ENCODE results near the gene NHLRC4. TPM values are rescaled to one million over a fixed set of nuclear protein-coding genes. Genes with fewer than 3 reads are reported as not detected.

NHLRC4 gene
- total RNA-seq, 2 experiments from 2014 or later: 0.54 to 0.76 TPM

GRCh38 chr16:578232-578869 is 11.5 kb downstream of the NHLRC4 start:
- Mint-ChIP-seq H3K9me3 (no peaks in the 10 kb centered on the region), H3K27me3 (no peaks in the 10 kb centered on the region), H3K4me1 (peaks cover 2% of the 10 kb centered on the region), H3K4me3 (no peak overlapping the region), H3K36me3 (no peaks in the 10 kb centered on the region), H3K27ac (no peak overlapping the region)
- no peak for DNase-seq

- Mint-ChIP-seq H3K27me3 (no peaks in the 10 kb centered on the region), H3K4me1 (peaks cover 2% of the 10 kb centered on the region), H3K4me3 (no peak overlapping the region), H3K27ac (no peak overlapping the region), H3K9me3 (no peaks in the 10 kb centered on the region), H3K36me3 (no peaks in the 10 kb centered on the region)
- peak; percentile 80 for DNase-seq
Measured at GRCh38 chr16:578870-579405, 12.1 kb downstream of the NHLRC4 start.

DNA sequence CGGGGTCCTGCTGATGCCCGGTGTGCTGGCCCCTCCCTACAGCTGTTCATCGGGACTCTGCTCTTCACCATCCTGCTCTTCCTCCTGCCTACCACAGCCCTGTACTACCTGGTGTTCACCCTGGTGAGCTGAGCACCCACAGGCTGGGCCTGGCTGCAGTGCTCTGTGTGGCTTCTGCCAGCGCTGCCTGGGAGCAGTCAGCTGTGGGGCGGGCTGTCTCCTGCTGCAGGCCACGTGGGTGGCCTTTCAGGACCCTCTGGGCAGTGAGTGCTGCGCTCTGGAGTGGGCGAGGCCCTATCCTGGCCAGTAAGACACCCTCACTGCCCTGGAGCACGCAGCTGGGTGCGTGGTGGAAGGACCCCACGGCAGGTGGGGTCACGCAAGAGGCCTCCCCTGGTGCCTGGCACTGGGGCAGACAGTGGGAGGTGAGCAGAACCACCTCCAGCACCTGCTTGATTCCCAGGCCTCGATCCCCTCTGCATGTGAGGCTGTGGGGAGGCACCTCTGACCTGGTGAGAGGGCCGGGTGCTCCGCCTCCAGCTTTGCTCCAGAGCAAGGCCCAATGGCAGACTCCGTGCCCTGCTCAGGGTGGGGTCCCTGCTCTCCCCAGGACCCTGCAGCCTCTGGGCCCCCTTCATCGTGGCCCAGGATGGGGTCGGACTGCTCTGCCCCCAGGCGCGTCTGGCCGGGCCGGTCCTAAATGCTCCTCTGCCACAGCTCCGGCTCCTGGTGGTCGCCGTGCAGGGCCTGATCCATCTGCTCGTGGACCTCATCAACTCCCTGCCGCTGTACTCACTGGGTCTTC is 13.5 kb downstream of the NHLRC4 start:
- Mint-ChIP-seq H3K36me3 (no peaks in the 10 kb centered on the region), H3K4me1 (peaks cover 2% of the 10 kb centered on the region), H3K27me3 (no peaks in the 10 kb centered on the region), H3K9me3 (no peaks in the 10 kb centered on the region), H3K4me3 (no peak overlapping the region), H3K27ac (no peak overlapping the region)
- DNase-seq: no peak

- H3K4me1 Mint-ChIP-seq: peaks cover 4% of the 10 kb centered on the region
- no peaks in the 10 kb centered on the region for H3K36me3 Mint-ChIP-seq
- no peaks in the 10 kb centered on the region for H3K9me3 Mint-ChIP-seq
- no peak for DNase-seq
- H3K27me3 Mint-ChIP-seq: peaks cover 6% of the 10 kb centered on the region
- no peak overlapping the region for H3K27ac Mint-ChIP-seq
- no peak overlapping the region for H3K4me3 Mint-ChIP-seq
Measured at GRCh38 chr16:580946-581498, 14.2 kb downstream of the NHLRC4 start.

DNA sequence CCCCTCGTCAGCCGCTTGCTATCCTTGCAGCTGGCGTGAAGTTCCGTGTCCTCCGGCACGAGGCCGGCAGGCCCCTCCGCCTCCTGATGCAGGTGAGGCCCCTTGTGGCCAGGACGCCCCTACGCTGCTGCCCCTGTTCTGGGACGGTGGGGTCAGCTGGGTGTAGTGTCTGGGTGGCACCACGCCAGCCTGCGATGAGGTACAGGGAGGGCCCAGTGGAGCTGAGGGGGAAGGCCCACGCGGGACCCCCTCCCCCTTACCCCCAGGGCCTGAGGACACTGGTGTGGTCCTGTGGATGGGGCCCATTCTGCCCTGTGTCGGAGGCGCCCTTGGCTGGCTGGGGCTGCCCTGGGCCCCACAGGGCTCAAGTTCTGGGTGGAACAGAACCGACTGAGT is 15.4 kb downstream of the NHLRC4 start:
- H3K4me3 Mint-ChIP-seq: no peak overlapping the region
- no peaks in the 10 kb centered on the region for H3K9me3 Mint-ChIP-seq
- no peak overlapping the region for H3K27ac Mint-ChIP-seq
- H3K27me3 Mint-ChIP-seq: peaks cover 7% of the 10 kb centered on the region
- DNase-seq: no peak
- peaks cover 7% of the 10 kb centered on the region for H3K4me1 Mint-ChIP-seq
- H3K36me3 Mint-ChIP-seq: no peaks in the 10 kb centered on the region

DNA sequence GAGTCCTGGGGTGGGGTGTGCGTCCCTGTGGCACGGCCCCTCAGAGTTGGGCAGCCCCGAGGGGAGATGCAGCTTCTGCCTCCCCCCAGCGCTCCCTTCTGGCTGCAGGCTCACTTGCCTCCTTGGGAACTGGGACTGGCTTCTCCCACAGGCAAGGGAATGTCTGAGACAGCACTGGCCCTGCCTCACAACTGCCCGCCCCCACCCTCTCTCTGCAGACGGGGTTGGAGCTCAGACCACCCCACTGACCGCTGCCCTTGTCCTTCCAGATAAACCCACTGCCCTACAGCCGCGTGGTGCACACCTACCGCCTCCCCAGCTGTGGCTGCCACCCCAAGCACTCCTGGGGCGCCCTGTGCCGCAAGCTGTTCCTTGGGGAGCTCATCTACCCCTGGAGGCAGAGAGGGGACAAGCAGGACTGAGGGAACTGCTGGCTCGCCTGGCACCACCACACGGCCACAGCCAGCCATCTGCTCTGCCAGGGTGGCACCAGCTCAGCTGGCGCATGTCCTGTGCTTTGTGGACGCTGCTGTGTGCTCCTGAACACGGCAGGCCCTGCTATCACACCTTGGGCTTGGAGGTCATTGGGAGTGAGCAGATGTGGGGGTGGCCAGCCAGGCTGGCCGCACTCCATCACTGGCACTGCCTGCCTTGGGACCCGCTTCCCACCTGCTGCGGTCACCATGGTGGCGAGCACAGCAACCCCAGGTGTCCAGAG is 16.0 kb downstream of the NHLRC4 start:
- Mint-ChIP-seq H3K4me3 (no peak overlapping the region), H3K9me3 (no peaks in the 10 kb centered on the region)
- DNase-seq: no peak

GRCh38 chr16:583470-583814 is 16.6 kb downstream of the NHLRC4 start:
- Mint-ChIP-seq H3K27ac (no peak overlapping the region), H3K36me3 (peaks cover 10% of the 10 kb centered on the region), H3K4me3 (no peak overlapping the region), H3K4me1 (peaks cover 10% of the 10 kb centered on the region), H3K9me3 (no peaks in the 10 kb centered on the region), H3K27me3 (peaks cover 7% of the 10 kb centered on the region)
- no peak for DNase-seq

More for the DNA sequence above, 16.0 kb downstream of the NHLRC4 start:
- Mint-ChIP-seq H3K27ac (no peak overlapping the region), H3K36me3 (peaks cover 3% of the 10 kb centered on the region), H3K4me1 (peaks cover 10% of the 10 kb centered on the region), H3K27me3 (peaks cover 7% of the 10 kb centered on the region)

- Mint-ChIP-seq H3K9me3 (no peaks in the 10 kb centered on the region), H3K4me1 (peaks cover 10% of the 10 kb centered on the region), H3K4me3 (no peak overlapping the region), H3K36me3 (peaks cover 11% of the 10 kb centered on the region), H3K27ac (no peak overlapping the region), H3K27me3 (peaks cover 7% of the 10 kb centered on the region)
- DNase-seq: no peak
Measured at GRCh38 chr16:583815-584591, 17.2 kb downstream of the NHLRC4 start.

DNA sequence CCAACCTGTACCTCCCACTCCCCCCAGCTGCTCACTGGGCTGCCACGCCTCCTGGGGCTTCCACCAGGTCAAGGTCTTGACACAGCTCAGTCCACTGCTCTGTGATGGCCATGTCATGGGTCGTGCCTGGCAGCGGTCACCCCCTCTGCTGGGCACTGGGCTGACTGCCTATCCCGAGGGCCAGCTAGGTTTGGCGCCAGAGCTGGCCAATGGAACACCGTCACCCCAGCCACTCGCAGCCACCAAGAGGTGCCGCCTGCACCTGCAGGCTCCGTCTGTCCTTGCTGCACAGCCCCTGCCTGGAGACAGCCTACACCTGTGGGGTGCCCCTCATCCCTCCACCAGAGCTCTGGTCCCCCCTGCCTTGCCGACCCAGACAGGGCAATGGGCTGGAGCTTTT is 18.5 kb downstream of the NHLRC4 start:
- Mint-ChIP-seq H3K36me3 (peaks cover 11% of the 10 kb centered on the region), H3K27ac (no peak overlapping the region), H3K9me3 (no peaks in the 10 kb centered on the region), H3K27me3 (peaks cover 7% of the 10 kb centered on the region), H3K4me3 (no peak overlapping the region), H3K4me1 (peaks cover 8% of the 10 kb centered on the region)
- no peak for DNase-seq

GRCh38 chr16:586047-586644 is 19.3 kb downstream of the NHLRC4 start:
- Mint-ChIP-seq H3K4me1 (peaks cover 15% of the 10 kb centered on the region), H3K9me3 (no peaks in the 10 kb centered on the region), H3K27ac (no peak overlapping the region), H3K4me3 (peak overlapping the region; percentile 48), H3K27me3 (peaks cover 7% of the 10 kb centered on the region), H3K36me3 (peaks cover 11% of the 10 kb centered on the region)
- DNase-seq: no peak

GRCh38 chr16:586645-587590 is 20.1 kb downstream of the NHLRC4 start:
- peak overlapping the region; percentile 97 for H3K27ac Mint-ChIP-seq
- H3K27me3 Mint-ChIP-seq: peaks cover 7% of the 10 kb centered on the region
- no peak for DNase-seq
- H3K4me1 Mint-ChIP-seq: peaks cover 16% of the 10 kb centered on the region
- H3K9me3 Mint-ChIP-seq: no peaks in the 10 kb centered on the region
- H3K4me3 Mint-ChIP-seq: peak overlapping the region; percentile 93
- H3K36me3 Mint-ChIP-seq: peaks cover 11% of the 10 kb centered on the region

DNA sequence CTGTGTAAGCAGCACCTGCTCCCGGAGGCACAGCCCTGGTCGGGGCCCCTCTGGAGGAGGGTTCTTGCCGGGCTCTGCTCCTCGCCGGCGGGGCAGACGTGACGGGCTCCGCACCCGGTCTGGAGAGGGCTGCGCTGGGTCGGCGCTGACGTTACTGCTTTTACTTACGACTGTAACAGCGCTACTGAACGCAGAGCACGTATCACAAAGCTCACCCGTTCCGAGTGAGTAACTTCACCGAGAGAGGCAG is 21.8 kb downstream of the NHLRC4 start:
- peak; percentile 73 for DNase-seq
- Mint-ChIP-seq H3K4me3 (peak overlapping the region; percentile 93), H3K36me3 (peaks cover 11% of the 10 kb centered on the region), H3K9me3 (no peaks in the 10 kb centered on the region), H3K27me3 (peaks cover 7% of the 10 kb centered on the region), H3K4me1 (peaks cover 23% of the 10 kb centered on the region), H3K27ac (peak overlapping the region; percentile 97)

GRCh38 chr16:588889-589657 is 22.3 kb downstream of the NHLRC4 start:
- Mint-ChIP-seq H3K27ac (peak overlapping the region; percentile 97), H3K27me3 (peaks cover 7% of the 10 kb centered on the region), H3K9me3 (no peaks in the 10 kb centered on the region), H3K36me3 (peaks cover 11% of the 10 kb centered on the region), H3K4me3 (peak overlapping the region; percentile 98), H3K4me1 (peaks cover 25% of the 10 kb centered on the region)
- peak; percentile 97 for DNase-seq

Measured in activated naive CD8-positive, alpha-beta T cell treated with anti-CD3 and anti-CD28 coated beads for 36 hours (primary cell).